Measurements from ENCODE around the gene AGER.

DNA sequence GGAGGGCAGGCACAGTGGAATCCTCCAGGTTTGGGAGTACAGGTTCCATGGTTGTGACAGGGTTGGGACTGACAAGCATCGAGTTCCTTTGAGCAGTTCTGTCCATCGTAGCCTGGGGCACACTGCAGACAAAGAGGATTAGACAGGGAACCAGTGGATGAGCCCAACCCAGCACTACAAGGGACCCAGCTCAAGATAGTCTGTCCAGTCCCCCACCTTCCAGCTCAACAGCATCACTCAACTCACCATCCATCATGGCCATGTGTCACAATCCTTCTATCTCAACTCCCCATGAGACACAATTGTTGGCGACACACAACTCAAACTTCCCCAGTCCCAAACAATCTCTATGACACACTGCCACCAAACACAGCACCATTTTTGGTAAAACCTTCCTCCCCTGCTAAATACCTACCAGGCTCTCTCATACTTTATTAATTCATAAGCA lies 20.2 kb upstream of the AGER start:
- TF ChIP-seq CTCF (IDR thresholded peaks at IDR 0.05; ENCODE audit: insufficient read depth, low read length, poor library complexity, severe bottlenecking) = no peak
- TF ChIP-seq EZH2phosphoT487 (conservative IDR thresholded peaks at IDR 0.05; ENCODE audit: low read length) = no peak

Measured in SU-DHL-6 (cell line).